ENCODE data around the gene RAB6B.

- TF ChIP-seq CTCF (IDR thresholded peaks at IDR 0.05) (no peak), POLR2A (IDR thresholded peaks at IDR 0.05) (no peak)
Observed at GRCh38 chr3:133777807-133778568, 117.7 kb downstream of the RAB6B start.
